ENCODE measurements around the gene ETV6. TPM values are rescaled to one million over a fixed set of nuclear protein-coding genes. Genes with fewer than 3 reads are reported as not detected.

Gene ETV6
- total RNA-seq, 3 donors from 2014 or later, result 17.8 to 58.7 (median 45.2) TPM

DNA sequence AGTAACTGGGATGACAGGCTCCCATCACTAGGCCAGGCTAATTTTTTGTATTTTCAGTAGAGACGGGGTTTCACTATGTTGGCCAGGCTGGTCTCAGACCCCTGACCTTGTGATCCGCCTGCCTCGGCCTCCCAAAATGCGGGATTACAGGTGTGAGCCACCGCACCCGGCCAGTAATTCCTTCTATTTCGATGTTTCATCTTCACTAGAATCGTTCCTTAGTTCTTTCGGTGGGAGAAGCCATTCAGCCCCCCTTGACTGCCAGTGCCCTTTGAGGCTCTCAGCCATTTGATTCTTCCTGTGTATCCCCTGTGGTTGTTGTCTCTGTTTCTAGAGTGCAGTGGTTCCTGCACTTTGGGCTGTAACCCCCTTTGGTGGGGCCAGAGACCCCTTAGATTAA, 174.1 kb downstream of the ETV6 start:
- intact Hi-C loops (cut with DNase I; ENCODE audit: low total_unique reads), result no loop called here
- no peaks in the 10 kb centered on the region for H3K27me3 ChIP-seq
- TF ChIP-seq, protein P1, sequence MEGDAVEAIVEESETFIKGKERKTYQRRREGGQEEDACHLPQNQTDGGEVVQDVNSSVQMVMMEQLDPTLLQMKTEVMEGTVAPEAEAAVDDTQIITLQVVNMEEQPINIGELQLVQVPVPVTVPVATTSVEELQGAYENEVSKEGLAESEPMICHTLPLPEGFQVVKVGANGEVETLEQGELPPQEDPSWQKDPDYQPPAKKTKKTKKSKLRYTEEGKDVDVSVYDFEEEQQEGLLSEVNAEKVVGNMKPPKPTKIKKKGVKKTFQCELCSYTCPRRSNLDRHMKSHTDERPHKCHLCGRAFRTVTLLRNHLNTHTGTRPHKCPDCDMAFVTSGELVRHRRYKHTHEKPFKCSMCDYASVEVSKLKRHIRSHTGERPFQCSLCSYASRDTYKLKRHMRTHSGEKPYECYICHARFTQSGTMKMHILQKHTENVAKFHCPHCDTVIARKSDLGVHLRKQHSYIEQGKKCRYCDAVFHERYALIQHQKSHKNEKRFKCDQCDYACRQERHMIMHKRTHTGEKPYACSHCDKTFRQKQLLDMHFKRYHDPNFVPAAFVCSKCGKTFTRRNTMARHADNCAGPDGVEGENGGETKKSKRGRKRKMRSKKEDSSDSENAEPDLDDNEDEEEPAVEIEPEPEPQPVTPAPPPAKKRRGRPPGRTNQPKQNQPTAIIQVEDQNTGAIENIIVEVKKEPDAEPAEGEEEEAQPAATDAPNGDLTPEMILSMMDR (IDR thresholded peaks at IDR 0.05), result no peak
- TF ChIP-seq POLR2AphosphoS5 (IDR thresholded peaks at IDR 0.05) (no peak), POLR2A (IDR thresholded peaks at IDR 0.05) (no peak)
- no peak overlapping the region for H3K4me3 ChIP-seq
- peaks cover 0 to 10% of the 10 kb centered on the region in 2 donors for H3K4me1 ChIP-seq
- no peak for DNase-seq (ENCODE audit: low spot score in 2 of 2)
- no peak overlapping the region for H3K27ac ChIP-seq
- H3K9me3 ChIP-seq, result no peaks in the 10 kb centered on the region
- no peaks in the 10 kb centered on the region for H3K36me3 ChIP-seq

DNA sequence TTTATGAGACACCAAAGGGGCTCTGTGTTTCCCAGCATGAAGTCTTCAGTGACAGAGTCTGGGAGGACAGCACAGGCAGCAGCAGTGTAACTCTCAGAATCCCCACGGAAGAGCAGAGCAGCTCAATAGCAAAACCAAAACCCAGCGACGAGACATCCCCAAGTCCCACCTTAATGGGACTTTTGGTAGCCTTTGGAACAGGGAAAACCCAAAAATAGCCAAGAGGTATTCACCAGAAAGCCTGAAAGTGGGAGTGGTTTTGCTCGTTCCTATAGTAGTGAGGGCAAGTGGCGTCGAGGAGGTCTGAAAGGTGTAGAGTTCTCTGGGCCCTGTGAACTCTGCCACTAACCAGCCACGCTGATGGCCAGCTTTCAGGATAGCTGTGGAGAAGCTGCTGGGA, 174.6 kb downstream of the ETV6 start:
- no peaks in the 10 kb centered on the region for H3K9me3 ChIP-seq
- TF ChIP-seq, protein P1 (IDR thresholded peaks at IDR 0.05), result no peak
- TF ChIP-seq POLR2AphosphoS5 (IDR thresholded peaks at IDR 0.05) (no peak), POLR2A (IDR thresholded peaks at IDR 0.05) (no peak)
- no peaks in the 10 kb centered on the region for H3K36me3 ChIP-seq
- intact Hi-C loops (cut with DNase I; ENCODE audit: low total_unique reads), result no loop called here
- H3K4me1 ChIP-seq, result peaks cover 0 to 10% of the 10 kb centered on the region in 2 donors
- DNase-seq (ENCODE audit: low spot score in 2 of 2), result no peak
- H3K27me3 ChIP-seq, result no peaks in the 10 kb centered on the region
- H3K4me3 ChIP-seq, result no peak overlapping the region
- H3K27ac ChIP-seq, result no peak overlapping the region

DNA sequence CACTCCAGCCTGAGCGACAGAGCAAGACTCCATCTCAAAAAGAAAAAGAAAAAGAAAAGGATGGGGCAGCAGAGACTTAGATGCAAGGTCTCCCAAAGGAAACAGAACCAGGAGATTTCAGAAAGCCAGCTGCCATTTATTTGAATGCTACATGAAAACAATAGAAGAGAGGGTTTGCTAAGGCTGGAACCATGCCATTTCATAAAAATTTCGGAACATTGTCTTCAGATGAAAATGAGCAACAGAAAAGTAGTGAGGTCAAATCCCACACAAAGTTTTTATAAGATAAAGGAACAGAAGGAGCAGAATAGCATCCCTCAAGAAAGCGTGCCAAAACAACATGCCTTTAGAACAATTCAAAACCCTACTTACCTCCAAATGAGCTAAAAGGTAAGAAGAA, 175.3 kb downstream of the ETV6 start:
- intact Hi-C loops (cut with DNase I; ENCODE audit: low total_unique reads), result no loop called here
- no peaks in the 10 kb centered on the region for H3K27me3 ChIP-seq
- no peak for DNase-seq (ENCODE audit: low spot score in 2 of 2)
- H3K4me1 ChIP-seq, result peaks cover 0 to 12% of the 10 kb centered on the region in 2 donors
- no peaks in the 10 kb centered on the region for H3K9me3 ChIP-seq
- no peak overlapping the region for H3K4me3 ChIP-seq
- no peak overlapping the region for H3K27ac ChIP-seq
- H3K36me3 ChIP-seq, result no peaks in the 10 kb centered on the region
- TF ChIP-seq POLR2A (IDR thresholded peaks at IDR 0.05) (no peak), POLR2AphosphoS5 (IDR thresholded peaks at IDR 0.05) (no peak)
- TF ChIP-seq, protein P1 (IDR thresholded peaks at IDR 0.05), result no peak

DNA sequence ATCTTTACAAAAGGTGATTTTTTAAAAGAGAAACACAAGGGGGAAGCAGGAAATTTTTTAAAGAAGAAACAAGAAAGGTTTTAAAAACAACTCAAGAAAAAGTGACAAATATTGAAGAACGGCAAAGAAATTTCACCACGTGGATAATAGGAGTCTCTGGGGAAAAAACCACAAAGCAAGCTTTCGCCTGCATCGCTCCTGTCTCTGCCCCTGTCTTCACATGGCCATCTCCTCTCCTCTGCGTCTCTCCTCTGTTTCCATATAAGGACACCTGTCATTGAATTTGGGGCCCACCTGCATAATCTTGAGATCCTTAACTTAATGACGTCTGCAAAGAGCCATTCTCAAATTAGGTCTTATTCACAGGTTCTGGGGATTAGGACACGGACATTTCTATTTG, 175.8 kb downstream of the ETV6 start:
- intact Hi-C loops (cut with DNase I; ENCODE audit: low total_unique reads), result no loop called here
- TF ChIP-seq, protein P1 (IDR thresholded peaks at IDR 0.05), result no peak
- Histone ChIP-seq H3K4me3 (no peak overlapping the region), H3K9me3 (no peaks in the 10 kb centered on the region), H3K36me3 (no peaks in the 10 kb centered on the region), H3K4me1 (peaks cover 0 to 17% of the 10 kb centered on the region in 2 donors), H3K27ac (no peak overlapping the region), H3K27me3 (no peaks in the 10 kb centered on the region)
- no peak for DNase-seq (ENCODE audit: low spot score in 2 of 2)

DNA sequence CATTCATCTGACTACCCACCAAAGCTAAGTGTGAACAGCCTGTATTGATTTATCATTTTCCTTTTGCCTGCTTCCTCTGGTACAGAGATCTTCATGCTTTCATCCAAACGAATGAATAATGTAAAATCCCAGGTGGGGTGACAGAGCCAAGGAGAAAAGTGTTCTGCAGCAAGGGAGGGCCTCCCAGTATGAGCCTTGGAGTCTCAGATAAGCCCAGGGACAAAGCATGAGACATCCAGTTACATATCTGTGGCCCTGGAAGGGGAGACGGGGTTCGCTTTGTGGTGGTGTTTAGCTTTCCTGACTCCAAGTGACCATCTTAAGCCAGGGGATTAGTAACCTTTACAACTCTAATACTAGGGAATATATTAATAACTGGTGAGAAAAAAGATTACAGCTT, 177.1 kb downstream of the ETV6 start:
- peaks cover 0 to 20% of the 10 kb centered on the region in 2 donors for H3K4me1 ChIP-seq
- H3K9me3 ChIP-seq, result no peaks in the 10 kb centered on the region
- no peak for DNase-seq (ENCODE audit: low spot score in 2 of 2)
- H3K4me3 ChIP-seq, result no peak overlapping the region
- peak overlapping the region in 1 of 2 donors; percentile 4 for H3K27ac ChIP-seq
- TF ChIP-seq POLR2AphosphoS5 (IDR thresholded peaks at IDR 0.05) (no peak), POLR2A (IDR thresholded peaks at IDR 0.05) (no peak)
- TF ChIP-seq, protein P1 (IDR thresholded peaks at IDR 0.05), result no peak
- intact Hi-C loops (cut with DNase I; ENCODE audit: low total_unique reads), result no loop called here
- H3K36me3 ChIP-seq, result no peaks in the 10 kb centered on the region
- H3K27me3 ChIP-seq, result no peaks in the 10 kb centered on the region
